Small intestine (tissue), 7 donors: ENCODE data around the gene KCNE2. TPM values are rescaled to one million over a fixed set of nuclear protein-coding genes. Genes with fewer than 3 reads are reported as not detected.
"Not testable (repeated sequence)": the region's sequence is repeated elsewhere in the genome, so short reads cannot be mapped to it uniquely, and the experiment has no call there.

Experiments used
- DNase-seq, 2 donors: peaks; one replicate each; pipeline versions ENCODE4 v3.0.0 to v3.0.0-alpha.2; 2013
- FAIRE-seq: peaks from 2 replicates; lab custom pipeline; 2012; peaks lifted over from hg19 to GRCh38; lab: Jason Lieb, UNC
- H3K27ac ChIP-seq, 3 donors: one replicate each; pipeline ENCODE4 v1.5.1; 2013; ENCODE audit warnings: low read length in 2 of 3, mild to moderate bottlenecking in 2 of 3, control low read depth in 1 of 3, inconsistent platforms in 1 of 3, low read depth in 1 of 3, moderate library complexity in 1 of 3
- H3K27me3 ChIP-seq, 3 donors: one replicate each; pipeline ENCODE4 v1.6.1; 2013; ENCODE audit warnings: low read length in 3 of 3, inconsistent platforms in 1 of 3; ENCODE audit not compliant: control insufficient read depth in 3 of 3, insufficient read depth in 3 of 3
- H3K36me3 ChIP-seq, 3 donors: one replicate each; pipeline ENCODE4 v1.6.1; 2013; ENCODE audit warnings: low read length in 3 of 3, inconsistent platforms in 1 of 3, low read depth in 1 of 3, mild to moderate bottlenecking in 1 of 3, moderate library complexity in 1 of 3; ENCODE audit not compliant: control insufficient read depth in 3 of 3, insufficient read depth in 2 of 3
- H3K4me1 ChIP-seq, 3 donors: one replicate each; pipeline ENCODE4 v1.6.1; 2013; ENCODE audit warnings: low read length in 2 of 3, inconsistent platforms in 1 of 3, low read depth in 1 of 3, mild to moderate bottlenecking in 1 of 3, moderate library complexity in 1 of 3; ENCODE audit not compliant: control insufficient read depth in 3 of 3, insufficient read depth in 2 of 3
- H3K4me3 ChIP-seq, 3 donors: one replicate each; pipeline ENCODE4 v1.5.1; 2013; ENCODE audit warnings: low read length in 3 of 3, control low read depth in 1 of 3, inconsistent platforms in 1 of 3, low read depth in 1 of 3, mild to moderate bottlenecking in 1 of 3, moderate library complexity in 1 of 3
- H3K9me3 ChIP-seq, 2 donors: one replicate each; pipeline ENCODE4 v1.6.1; 2013; ENCODE audit warnings: low read depth in 1 of 2, low read length in 1 of 2; ENCODE audit not compliant: control insufficient read depth in 2 of 2, insufficient read depth in 1 of 2
- WGBS, 3 donors: extraction: QIAGEN DNeasy Blood & Tissue Kit; methylation state at CpG; one replicate each; pipeline ENCODE4 v1.1.7; 2013; 5-methylcytosine and 5-hydroxymethylcytosine counted together
- polyA plus RNA-seq, 4 donors: library from polyadenylated mRNA; stranded (reverse) in 3 of 4; unstranded in 1 of 4; fragments of 200-250 nt in 3 of 4; fragments of 120-200 nt in 1 of 4; gene quantifications; one replicate each; pipeline versions ENCODE4 v1.2.1 to v1.2.3, GENCODE V29; 2013
- donor health status: healthy with polysubstance abuse.
- donor health status: control.
- donor health status: control.
- donor health status: Bipolar disorder and iron deficiency.
- donor health status: healthy.

Gene KCNE2
- polyA plus RNA-seq, 4 donors = 0.16 to 0.52 TPM; not detected in 2

GRCh38 chr21:34400522-34400921, 36.7 kb downstream of the KCNE2 start:
- H3K36me3 ChIP-seq, H3K27me3 ChIP-seq, H3K9me3 ChIP-seq, H3K4me1 ChIP-seq, FAIRE-seq, DNase-seq, H3K4me3 ChIP-seq, H3K27ac ChIP-seq: not testable (repeated sequence)
- WGBS, 3 donors = no CpG with 5 or more reads among the region's 5 CpGs

- not testable (repeated sequence) for H3K4me1 ChIP-seq, FAIRE-seq, H3K9me3 ChIP-seq, H3K36me3 ChIP-seq, DNase-seq, H3K27ac ChIP-seq, H3K4me3 ChIP-seq, H3K27me3 ChIP-seq
- WGBS, 3 donors = no CpG with 5 or more reads among the region's 5 CpGs
Observed at GRCh38 chr21:34404742-34405141, 40.9 kb downstream of the KCNE2 start.

- not testable (repeated sequence) for H3K4me3 ChIP-seq, H3K27ac ChIP-seq, H3K9me3 ChIP-seq, DNase-seq, H3K27me3 ChIP-seq, FAIRE-seq, H3K4me1 ChIP-seq, H3K36me3 ChIP-seq
- WGBS, 3 donors = no CpG with 5 or more reads among the region's 2 CpGs
Observed at GRCh38 chr21:34405686-34406085, 41.9 kb downstream of the KCNE2 start.

GRCh38 chr21:34406102-34406501, 42.3 kb downstream of the KCNE2 start:
- WGBS, 3 donors = no CpG with 5 or more reads among the region's 6 CpGs

GRCh38 chr21:34406676-34407075, 42.9 kb downstream of the KCNE2 start:
- not testable (repeated sequence) for H3K4me3 ChIP-seq, H3K27ac ChIP-seq, H3K4me1 ChIP-seq, H3K27me3 ChIP-seq, FAIRE-seq, DNase-seq, H3K9me3 ChIP-seq, H3K36me3 ChIP-seq
- WGBS, 3 donors = no CpG with 5 or more reads among the region's 2 CpGs

More at GRCh38 chr21:34406102-34406501, 42.3 kb downstream of the KCNE2 start:
- not testable (repeated sequence) for H3K9me3 ChIP-seq, H3K27ac ChIP-seq, DNase-seq, H3K27me3 ChIP-seq, FAIRE-seq, H3K4me3 ChIP-seq, H3K36me3 ChIP-seq, H3K4me1 ChIP-seq

- H3K36me3 ChIP-seq, FAIRE-seq, H3K4me3 ChIP-seq, H3K27me3 ChIP-seq, H3K27ac ChIP-seq, H3K4me1 ChIP-seq, DNase-seq, H3K9me3 ChIP-seq: not testable (repeated sequence)
- WGBS, 3 donors = no CpG with 5 or more reads among the region's 9 CpGs
Observed at GRCh38 chr21:34407294-34407693, 43.5 kb downstream of the KCNE2 start.

GRCh38 chr21:34417448-34418077, 53.8 kb downstream of the KCNE2 start:
- FAIRE-seq, H3K4me1 ChIP-seq, H3K27me3 ChIP-seq, H3K9me3 ChIP-seq, H3K27ac ChIP-seq, H3K36me3 ChIP-seq, H3K4me3 ChIP-seq, DNase-seq: not testable (repeated sequence)
- WGBS, 3 donors = no CpG with 5 or more reads among the region's 5 CpGs
